ENCODE measurements around the gene SUPT3H.

DNA sequence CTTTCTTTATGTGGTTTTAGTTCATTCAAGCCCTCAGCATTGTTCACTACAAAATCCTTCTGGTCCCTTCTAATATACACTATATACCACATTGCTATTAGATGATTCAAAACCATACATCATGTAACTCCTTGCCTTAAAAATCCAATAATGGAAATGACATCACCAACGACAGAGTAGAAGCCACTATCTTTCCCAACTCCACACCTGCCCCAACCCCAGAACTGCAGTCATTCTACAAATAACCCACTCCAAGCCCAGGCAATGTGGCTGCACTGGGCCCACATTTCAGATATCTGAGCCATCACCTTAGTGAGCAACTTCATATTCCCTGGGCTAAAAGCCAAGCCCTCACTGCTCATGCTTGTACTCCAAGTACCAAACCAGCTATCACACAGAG lies 72.2 kb downstream of the SUPT3H start:
- TF ChIP-seq, protein P1, sequence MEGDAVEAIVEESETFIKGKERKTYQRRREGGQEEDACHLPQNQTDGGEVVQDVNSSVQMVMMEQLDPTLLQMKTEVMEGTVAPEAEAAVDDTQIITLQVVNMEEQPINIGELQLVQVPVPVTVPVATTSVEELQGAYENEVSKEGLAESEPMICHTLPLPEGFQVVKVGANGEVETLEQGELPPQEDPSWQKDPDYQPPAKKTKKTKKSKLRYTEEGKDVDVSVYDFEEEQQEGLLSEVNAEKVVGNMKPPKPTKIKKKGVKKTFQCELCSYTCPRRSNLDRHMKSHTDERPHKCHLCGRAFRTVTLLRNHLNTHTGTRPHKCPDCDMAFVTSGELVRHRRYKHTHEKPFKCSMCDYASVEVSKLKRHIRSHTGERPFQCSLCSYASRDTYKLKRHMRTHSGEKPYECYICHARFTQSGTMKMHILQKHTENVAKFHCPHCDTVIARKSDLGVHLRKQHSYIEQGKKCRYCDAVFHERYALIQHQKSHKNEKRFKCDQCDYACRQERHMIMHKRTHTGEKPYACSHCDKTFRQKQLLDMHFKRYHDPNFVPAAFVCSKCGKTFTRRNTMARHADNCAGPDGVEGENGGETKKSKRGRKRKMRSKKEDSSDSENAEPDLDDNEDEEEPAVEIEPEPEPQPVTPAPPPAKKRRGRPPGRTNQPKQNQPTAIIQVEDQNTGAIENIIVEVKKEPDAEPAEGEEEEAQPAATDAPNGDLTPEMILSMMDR (conservative IDR thresholded peaks at IDR 0.05) = no peak
- no peak for TF ChIP-seq ZFX (IDR thresholded peaks at IDR 0.05)
